HG03575 (cell line): ENCODE data around the gene AATK.

Experiments
- ATAC-seq: cut with Tn5 transposase; IDR thresholded peaks from one replicate; pipeline ENCODE4 v1.9.1; 2021; ENCODE audit not compliant: unreplicated experiment, insufficient number of reproducible peaks, low FRiP score; ENCODE audit errors: extremely low read depth

The AATK gene

DNA sequence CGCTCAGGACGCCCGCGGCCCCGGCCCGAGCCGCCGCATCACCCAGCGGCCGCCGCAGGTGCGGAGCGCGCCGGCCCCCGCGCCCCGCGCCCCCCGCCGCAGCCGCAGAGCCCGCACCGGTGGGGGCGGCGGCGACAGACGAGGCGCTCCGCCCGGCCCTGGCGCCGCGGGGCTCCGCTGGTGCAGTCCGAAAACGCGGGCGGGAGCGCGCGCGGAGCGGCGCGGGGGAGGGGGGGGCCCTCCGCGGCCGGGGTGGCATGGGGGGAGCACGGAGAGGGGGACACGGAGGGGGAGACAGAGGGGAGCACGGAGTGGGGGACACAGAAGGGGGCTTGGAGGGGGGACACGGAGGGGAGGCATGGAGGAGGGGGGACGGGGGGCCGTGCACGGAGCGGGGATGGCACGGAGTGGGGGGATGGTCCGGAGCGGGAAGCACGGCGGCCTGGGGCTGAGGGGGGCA lies at the start of gene AATK:
Gene AATK (minus strand): TSS at position 189 of the 460 bp plus-strand sequence. CDS start 229 bp downstream, outside the sequence.
- ATAC-seq: no peak

DNA sequence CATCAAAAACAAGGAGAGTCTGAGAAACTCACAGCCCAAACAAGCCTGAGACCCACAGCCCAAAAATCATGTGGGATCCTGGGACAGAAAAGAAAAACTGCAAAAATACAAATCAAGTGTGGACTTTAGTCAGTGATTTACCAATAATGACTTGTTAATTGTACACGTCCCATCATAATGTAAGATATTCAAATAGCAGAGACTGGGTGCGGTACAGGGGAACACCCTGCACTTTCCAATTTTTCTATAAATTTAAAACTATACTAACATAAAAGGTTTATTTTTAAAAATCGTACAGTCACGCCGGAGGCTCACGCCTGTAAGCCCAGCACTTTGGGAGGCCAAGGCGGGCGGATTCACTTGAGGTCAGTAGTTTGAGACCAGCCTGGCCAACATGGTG lies 48.0 kb upstream of the AATK start:
- ATAC-seq: no peak

DNA sequence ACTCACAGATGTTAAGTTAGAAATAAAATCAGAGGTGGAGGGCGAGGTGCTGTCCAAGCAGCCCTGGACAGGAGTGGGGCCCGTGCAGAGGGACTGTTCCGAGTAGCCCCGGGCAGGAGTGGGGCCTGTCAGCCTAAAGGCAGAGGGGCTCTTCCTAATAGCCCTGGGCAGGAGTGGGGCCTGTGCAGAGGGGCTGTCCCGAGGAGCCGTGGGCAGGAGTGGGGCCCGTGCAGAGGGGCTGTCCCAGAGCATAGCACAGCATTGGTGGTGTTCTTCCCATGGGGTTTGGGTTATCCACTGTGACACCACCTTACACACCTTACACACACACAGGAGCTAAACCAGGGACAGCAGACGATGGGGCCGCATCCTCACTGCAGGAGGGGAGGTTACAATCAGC lies 46.3 kb upstream of the AATK start:
- no peak for ATAC-seq

GRCh38 chr17:81210868-81211267 lies 44.8 kb upstream of the AATK start:
- no peak for ATAC-seq

DNA sequence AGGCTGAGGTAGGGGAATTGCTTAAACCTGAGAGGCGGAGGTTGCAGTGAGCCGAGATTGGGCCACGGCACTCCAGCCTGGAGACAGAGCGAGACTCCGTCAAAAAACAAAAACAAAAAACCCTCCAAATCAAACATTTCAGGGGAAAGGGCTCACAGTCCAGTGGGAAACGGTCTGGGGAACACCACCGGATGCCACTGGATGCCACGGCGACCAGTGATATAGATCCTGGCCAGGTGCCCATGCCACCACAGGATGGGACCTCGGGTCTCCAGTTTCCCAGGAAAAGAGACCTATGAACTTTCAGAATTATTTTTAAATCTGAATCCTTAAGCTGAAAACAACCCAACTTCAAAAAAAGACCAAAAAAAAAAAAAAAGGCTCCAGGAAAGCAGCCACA lies 44.4 kb upstream of the AATK start:
- ATAC-seq: no peak

- ATAC-seq: no peak
Observed at GRCh38 chr17:81209141-81209540, 43.1 kb upstream of the AATK start.

GRCh38 chr17:81208651-81209050 lies 42.6 kb upstream of the AATK start:
- ATAC-seq: no peak

DNA sequence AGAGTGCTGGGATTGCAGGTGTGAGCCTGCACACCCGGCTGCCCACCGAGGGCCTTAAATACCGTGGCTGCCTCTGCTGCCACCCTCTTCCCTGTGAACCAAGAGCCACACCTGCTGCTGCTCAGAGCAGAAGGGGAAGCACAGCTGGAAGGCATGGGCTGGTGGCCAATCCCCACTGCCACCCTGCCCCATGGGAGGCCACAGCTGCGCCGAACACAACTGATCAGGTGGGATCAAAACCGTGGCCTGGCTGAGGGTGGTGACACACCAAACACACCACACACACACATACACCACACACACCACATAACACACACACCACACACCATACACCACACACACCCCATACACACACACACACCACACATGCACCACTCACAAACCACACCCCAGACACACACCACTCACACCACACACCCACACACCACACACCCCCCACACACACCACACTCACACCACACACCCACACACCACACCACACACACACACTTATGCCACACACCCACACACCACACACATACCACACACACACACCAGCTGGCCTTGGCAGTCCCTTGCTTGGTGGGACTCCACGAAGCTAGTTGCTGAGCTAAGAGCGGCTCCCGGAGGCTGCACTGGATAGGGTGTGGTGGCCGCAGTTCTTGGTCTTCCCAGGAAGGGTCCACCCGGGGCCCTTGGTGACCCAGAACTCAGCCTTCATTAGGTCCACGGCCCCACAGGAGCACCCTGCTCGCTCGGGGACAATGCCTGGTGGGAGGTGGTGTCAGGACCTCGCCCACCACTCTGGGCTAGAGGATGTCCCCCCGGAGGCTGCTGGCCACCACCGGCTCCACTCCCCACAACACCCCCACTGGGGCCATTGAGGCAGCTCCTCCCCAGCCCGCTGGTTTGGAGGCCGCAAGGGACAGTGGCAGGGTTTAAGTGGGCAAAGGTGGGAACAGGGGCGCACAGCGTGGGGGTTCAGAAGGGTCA lies 41.9 kb upstream of the AATK start:
- ATAC-seq: no peak

- ATAC-seq: no peak
Observed at GRCh38 chr17:81206657-81207056, 40.6 kb upstream of the AATK start.

GRCh38 chr17:81206166-81206565 lies 40.1 kb upstream of the AATK start:
- ATAC-seq: no peak

DNA sequence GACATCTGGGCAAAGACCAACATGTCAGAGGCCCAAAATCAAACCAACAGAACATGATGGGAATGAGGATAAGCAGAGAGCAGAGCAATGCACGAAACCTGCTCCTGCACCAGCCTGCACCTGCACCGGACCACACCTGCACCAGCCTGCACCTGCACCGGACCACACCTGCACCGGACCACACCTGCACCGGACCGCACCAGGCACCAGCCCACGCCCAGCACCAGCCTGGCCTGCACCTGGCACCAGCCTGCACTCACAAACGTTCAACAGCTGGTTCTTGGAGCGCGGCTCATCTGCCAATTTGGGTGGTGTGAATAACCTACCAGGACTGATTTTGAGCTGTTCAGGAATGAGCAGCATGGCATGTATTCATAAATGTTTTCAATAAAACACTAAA lies 38.6 kb upstream of the AATK start:
- no peak for ATAC-seq

- no peak for ATAC-seq
Observed at GRCh38 chr17:81203136-81203535, 37.1 kb upstream of the AATK start.

- no peak for ATAC-seq
Observed at GRCh38 chr17:81202318-81202717, 36.3 kb upstream of the AATK start.

DNA sequence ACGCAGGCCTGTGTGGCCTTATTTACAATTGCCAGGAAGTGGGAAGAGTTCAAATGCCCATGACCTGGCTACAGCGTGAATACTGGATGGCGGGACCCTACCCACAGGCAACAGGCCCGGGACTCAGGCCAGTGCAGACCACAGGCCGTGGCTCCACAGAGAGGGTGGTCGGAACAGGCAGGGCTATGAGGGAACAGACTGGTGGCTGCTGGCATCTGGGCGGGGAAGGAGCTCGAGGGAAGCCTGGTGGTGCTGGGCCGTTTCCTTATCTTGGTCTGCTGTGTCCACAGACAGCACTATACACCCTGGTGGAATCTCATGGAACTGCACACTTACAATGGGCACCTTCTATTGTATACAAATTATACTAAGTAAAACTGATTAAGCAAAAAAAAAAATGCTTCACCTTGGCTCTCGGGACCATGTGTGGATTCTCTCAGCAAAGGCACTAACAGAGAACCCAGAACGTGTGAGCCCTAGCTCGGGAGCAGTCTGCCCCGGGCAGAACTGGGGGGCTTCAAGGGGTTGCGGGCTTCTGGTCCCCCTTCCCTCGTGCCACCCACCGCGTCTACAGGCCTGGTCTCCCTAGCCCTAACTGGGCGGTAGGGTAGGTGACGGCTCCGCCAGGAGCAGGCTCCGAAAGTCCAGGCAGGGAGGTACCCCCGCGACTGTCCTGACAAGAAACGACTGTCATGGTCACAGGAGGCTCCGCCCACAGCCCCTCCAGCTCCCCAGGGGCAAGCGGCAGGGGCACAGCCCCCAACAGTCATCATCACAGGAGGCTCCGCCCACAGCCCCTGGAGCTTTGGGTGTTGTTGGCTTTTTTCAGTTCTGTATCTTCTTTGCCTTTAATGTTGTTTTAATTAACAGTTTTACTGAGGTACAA lies 34.9 kb upstream of the AATK start:
- ATAC-seq: no peak

DNA sequence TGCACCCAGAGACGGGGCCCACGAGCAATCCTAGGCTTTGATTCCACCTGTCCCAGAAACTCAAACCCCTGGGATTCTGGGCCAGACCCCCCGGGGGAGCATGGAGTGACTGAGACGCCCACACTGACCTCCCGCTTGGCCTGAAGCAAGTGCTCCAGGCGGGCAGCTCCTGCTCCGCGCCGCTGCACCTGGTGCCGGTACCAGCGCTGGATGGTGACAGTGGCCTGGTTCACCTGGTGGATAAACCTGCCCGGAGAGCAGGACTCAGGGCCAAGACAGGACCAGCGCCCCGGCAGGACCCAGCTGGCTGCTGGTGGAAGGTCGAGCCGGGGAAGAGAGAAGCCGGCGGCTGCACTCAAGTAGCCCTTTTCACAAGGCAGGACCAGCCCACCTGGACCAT lies 34.2 kb upstream of the AATK start:
- no peak for ATAC-seq

DNA sequence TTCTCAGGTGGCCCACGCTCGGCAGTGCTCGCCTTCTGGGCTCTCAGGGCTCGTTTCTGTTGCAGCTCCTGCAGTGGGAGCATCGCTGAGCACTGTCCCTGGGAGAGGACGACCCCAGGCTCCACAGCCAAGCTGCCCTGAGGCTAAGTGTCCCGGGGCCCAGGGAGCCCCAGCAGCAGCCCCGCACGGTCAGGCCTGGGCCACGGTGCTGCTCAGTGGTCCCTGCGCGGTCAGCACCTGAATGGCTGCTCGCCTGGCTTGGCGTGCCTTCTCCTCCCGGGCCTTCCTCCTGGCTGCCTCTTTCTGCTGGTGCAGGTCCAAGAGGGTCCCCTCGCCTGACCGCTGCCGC lies 33.4 kb upstream of the AATK start:
- no peak for ATAC-seq

GRCh38 chr17:81198826-81199481 lies 32.9 kb upstream of the AATK start:
- no peak for ATAC-seq

DNA sequence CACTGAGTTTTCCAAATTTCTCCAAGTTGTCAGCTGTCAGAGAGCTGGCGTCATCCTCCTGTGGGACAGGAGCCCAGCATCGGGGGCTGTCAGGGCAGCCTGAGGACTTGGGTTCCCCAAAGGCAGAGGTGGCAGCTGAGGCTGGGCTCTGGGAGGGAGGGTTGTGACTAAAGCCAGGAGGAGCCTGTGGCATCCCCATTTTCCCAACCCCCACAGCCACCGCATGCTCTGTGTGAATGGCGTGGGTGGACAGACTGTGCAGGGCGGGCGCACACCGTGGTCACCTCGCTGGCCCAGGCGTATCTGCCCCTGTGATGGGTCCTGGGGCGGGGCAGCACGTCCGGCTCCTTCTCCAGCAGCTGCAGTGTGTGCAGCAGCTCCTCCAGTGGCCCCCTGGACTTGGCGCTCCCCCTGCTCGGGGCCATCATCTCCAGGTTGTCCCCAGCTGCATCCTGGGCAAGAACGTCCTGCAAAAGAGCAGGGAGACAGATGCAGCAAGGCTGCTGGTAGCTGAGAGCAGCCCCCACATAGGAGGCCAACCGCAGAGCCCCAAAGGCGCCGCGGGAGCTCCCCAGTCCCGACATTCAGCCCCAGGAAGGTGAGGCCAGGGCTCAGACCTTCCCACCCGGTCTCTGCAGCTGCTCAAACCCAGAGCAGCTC lies 31.9 kb upstream of the AATK start:
- ATAC-seq: no peak

DNA sequence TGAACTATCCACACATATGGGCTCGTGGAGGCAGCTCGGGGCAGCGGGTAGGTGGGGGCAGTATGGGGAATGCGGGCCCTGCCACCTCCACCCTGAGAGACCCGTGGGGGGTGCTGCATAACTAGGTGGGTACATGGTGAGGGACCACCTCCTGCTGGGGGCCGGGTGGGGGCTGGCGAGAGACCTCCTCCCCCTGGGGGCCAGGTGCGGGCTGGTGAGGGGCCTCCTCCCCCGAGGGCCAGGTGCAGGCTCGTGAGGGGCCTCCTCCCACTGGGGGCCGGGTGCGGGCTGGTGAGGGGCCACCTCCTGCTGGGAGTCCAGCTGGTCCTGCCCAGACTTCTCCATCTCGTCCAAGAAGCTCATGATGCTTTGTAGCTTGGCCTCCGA lies 31.4 kb upstream of the AATK start:
- ATAC-seq: no peak
